AG04449 (cell line): Measurements from ENCODE around the gene AHR.
A peak's percentile ranks its signal among the peaks of the same experiment; 100 is the strongest.

Source experiments
- CTCF ChIA-PET: fragments of 350-600 bp; formaldehyde crosslinking; extraction: SDS; loops from one replicate; lab custom pipeline; 2021; ENCODE audit warnings: antibody characterized with exemption; lab: Yijun Ruan, JAX
- POLR2A ChIA-PET: fragments of 400-600, 350-600 bp; formaldehyde crosslinking; extraction: SDS; loops from one replicate; lab custom pipeline; 2020; ENCODE audit warnings: antibody characterized with exemption, inconsistent platforms; lab: Yijun Ruan, JAX
- DNase-seq: peaks from one replicate; pipeline ENCODE4 v3.0.0-alpha.2; 2010; ENCODE audit warnings: low read depth, low spot score
- H3K4me3 ChIP-seq: 2 replicates; pipeline ENCODE4 v1.5.1; 2011; ENCODE audit warnings: low read depth, mild to moderate bottlenecking, control low read depth, low read length
- TF ChIP-seq, protein P1 (sequence below): IDR thresholded peaks from one replicate; pipeline ENCODE4 v1.5.1; 2011; ENCODE audit warnings: mild to moderate bottlenecking, moderate library complexity, low read length, control low read depth, inconsistent platforms; ENCODE audit not compliant: insufficient read depth; ENCODE audit errors: missing control alignments

Gene AHR

DNA sequence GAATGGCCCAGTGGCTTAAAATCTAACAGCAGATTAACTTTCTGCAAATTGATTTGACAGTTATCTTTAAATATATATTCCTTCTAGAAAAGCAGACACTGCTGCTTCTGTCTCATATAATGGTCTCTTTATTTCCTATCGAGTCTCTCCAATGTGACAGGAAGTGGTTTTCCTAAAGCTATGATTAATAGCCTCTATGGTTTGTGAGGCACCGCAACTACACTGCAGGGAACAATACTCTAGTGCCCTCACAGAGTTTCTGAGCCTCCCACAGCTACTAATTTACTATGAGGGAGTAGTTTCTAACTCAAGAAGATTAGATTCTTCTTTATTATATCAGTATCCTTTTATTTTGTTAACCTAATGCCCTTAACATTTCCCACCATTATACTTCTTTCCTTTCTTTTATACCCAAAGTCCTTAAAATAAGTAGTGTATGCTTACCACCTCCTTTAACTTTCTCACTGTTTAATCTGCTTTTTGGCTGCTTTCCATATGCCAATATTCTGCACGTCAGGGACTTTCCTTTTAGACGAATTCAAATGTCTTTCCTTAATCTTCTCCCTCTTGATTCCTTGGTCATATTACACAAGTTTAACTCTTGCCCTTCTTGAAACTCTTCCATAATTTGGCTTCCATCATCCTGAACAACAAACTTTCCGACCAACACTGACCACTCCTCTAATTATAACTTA, 23.8 kb upstream of the AHR start:
- TF ChIP-seq, protein P1, sequence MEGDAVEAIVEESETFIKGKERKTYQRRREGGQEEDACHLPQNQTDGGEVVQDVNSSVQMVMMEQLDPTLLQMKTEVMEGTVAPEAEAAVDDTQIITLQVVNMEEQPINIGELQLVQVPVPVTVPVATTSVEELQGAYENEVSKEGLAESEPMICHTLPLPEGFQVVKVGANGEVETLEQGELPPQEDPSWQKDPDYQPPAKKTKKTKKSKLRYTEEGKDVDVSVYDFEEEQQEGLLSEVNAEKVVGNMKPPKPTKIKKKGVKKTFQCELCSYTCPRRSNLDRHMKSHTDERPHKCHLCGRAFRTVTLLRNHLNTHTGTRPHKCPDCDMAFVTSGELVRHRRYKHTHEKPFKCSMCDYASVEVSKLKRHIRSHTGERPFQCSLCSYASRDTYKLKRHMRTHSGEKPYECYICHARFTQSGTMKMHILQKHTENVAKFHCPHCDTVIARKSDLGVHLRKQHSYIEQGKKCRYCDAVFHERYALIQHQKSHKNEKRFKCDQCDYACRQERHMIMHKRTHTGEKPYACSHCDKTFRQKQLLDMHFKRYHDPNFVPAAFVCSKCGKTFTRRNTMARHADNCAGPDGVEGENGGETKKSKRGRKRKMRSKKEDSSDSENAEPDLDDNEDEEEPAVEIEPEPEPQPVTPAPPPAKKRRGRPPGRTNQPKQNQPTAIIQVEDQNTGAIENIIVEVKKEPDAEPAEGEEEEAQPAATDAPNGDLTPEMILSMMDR, result no peak
- CTCF ChIA-PET, result interaction anchor here (0.8 kb wide), 1 partner anchor 13 kb away, joined by 3 read pairs; no protein-coding TSS in a partner anchor
- H3K4me3 ChIP-seq, result no peak overlapping the region
- POLR2A ChIA-PET, result no interaction called here
- DNase-seq, result no peak

GRCh38 chr7:17275749-17276671, 22.4 kb upstream of the AHR start:
- TF ChIP-seq, protein P1, result no peak
- ChIA-PET POLR2A (interaction anchor here (0.6 to 1.2 kb wide), 2 partner anchors 22 to 616 kb away, joined by 3 read pairs; partner anchors contain the start of gene AHR), CTCF (interaction anchor here (1.0 to 3.2 kb wide), 4 partner anchors 22 to 293 kb away, joined by 3 to 12 read pairs (median 6); partner anchors contain the start of gene AHR)
- no peak overlapping the region for H3K4me3 ChIP-seq
- DNase-seq, result peak; percentile 92

DNA sequence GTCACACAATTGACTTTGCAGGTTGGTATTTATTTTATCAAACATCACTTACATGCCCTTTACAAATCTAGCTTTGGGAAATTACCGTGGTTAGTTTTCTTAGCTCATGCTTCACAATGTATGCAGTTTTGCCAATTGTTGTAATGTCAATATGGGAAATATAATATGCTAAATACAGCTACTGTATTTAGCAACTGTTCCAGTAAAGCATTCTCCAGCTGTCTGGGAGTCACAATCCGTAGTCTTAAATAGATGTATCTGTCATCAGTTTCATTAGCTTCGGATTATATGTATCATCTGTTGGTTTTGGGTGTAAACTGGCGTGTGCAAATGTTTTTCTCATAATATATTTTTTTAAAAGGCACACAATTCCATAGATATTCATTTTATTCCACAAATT, 19.4 kb upstream of the AHR start:
- ChIA-PET CTCF (interaction anchor here (0.9 kb wide), 1 partner anchor 17 kb away, joined by 3 read pairs; no protein-coding TSS in a partner anchor), POLR2A (no interaction called here)
- H3K4me3 ChIP-seq, result no peak overlapping the region
- TF ChIP-seq, protein P1, result no peak
- DNase-seq, result no peak

DNA sequence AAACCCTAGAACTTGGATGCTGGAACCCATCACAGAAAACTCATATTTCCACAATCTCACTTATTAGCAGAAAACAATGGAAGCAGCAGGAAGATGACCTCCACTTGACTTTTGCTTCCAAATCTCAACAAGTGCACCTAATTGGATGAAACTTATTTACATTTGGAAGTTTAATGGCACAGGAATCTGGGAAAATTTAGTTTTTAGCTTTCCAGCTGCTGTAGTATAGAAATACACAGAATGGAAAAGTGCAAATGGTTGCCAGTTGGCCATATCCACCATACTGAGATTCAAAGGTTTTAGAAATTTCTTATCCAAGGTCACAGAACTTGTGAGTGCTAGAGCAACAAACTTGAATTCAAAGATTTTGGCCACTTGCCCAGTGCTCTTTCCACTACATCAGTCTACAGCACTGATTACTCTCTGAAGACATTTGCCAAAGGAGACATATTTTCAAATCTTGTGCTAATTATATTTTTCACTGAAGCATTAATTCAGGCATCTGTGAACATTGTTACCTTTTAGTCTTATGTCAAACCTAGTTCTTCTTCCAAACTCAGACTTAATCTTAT, 9.3 kb upstream of the AHR start:
- H3K4me3 ChIP-seq, result no peak overlapping the region
- TF ChIP-seq, protein P1, result no peak
- ChIA-PET CTCF (no interaction called here), POLR2A (no interaction called here)
- no peak for DNase-seq

GRCh38 chr7:17292843-17293242, 5.6 kb upstream of the AHR start:
- ChIA-PET CTCF (interaction anchor here (1.0 to 2.2 kb wide), 3 partner anchors 8 to 375 kb away, joined by 3 to 5 read pairs (median 4); no protein-coding TSS in a partner anchor), POLR2A (interaction anchor here (0.6 kb wide), 1 partner anchor 314 kb away, joined by 3 read pairs; no protein-coding TSS in a partner anchor)
- no peak for DNase-seq
- no peak overlapping the region for H3K4me3 ChIP-seq
- TF ChIP-seq, protein P1, result no peak

DNA sequence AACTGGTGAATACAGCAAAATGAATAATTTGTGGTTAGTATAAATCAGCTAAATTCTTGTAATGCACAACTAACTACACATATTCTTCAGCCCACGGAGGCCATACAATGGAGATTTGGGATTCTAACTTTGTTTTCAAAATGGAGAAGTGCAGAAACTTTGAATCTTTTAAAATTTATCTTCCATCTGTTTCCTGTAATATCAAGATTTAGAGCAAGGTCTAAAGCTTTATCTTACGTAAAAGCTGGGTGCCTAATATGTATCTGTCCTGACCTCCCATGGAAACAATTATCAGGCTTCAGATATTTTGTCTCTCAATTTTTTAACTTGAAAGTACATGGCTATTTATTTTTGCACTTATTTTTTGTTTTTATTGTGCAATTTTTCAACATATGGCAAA, 5.0 kb upstream of the AHR start:
- TF ChIP-seq, protein P1, result no peak
- H3K4me3 ChIP-seq, result no peak overlapping the region
- POLR2A ChIA-PET, result no interaction called here
- no peak for DNase-seq
- CTCF ChIA-PET, result interaction anchor here (1.2 to 2.2 kb wide), 2 partner anchors 8 to 9 kb away, joined by 4 to 5 read pairs; no protein-coding TSS in a partner anchor
